Upper lobe of left lung (tissue), 6 donors: Measurements from ENCODE around the gene RASSF4. TPM values are rescaled to one million over a fixed set of nuclear protein-coding genes. Genes with fewer than 3 reads are reported as not detected.
A peak's percentile ranks its signal among the peaks of the same experiment; 100 is the strongest.

Experiments
- ATAC-seq, 2 donors: fragments of 200-7000 bp; cut with Tn5 transposase; one replicate each; pipeline ENCODE4 v1.9.1; 2022; ENCODE audit warnings: mild to moderate bottlenecking in 2 of 2, moderate library complexity in 2 of 2; ENCODE audit not compliant: low FRiP score in 2 of 2
- DNase-seq, 2 donors: peaks; one replicate each; pipeline ENCODE4 v3.0.0-alpha.2; 2019 to 2020
- H3K27ac ChIP-seq, 4 donors: fragments of 200-600 bp; sonication (generic); one replicate each; pipeline ENCODE4 v1.5.1; 2016 to 2019
- H3K27me3 ChIP-seq, 4 donors: fragments of 200-600 bp; sonication (generic); one replicate each; pipeline ENCODE4 v1.5.1; 2017 to 2019
- H3K36me3 ChIP-seq, 4 donors: fragments of 200-600 bp; sonication (generic); one replicate each; pipeline ENCODE4 v1.5.1; 2016 to 2019
- H3K4me1 ChIP-seq, 4 donors: fragments of 200-600 bp; sonication (generic); one replicate each; pipeline ENCODE4 v1.5.1; 2018 to 2019
- H3K4me3 ChIP-seq, 4 donors: fragments of 200-600 bp; sonication (generic); one replicate each; pipeline ENCODE4 v1.5.1; 2017 to 2019; ENCODE audit warnings: mild to moderate bottlenecking in 2 of 4, moderate library complexity in 1 of 4
- H3K9me3 ChIP-seq, 4 donors: fragments of 200-600 bp; sonication (generic); one replicate each; pipeline ENCODE4 v1.5.1; 2018 to 2019
- EP300 ChIP-seq, 4 donors: sonication (generic); formaldehyde crosslinking; IDR thresholded peaks; one replicate each; pipeline ENCODE4 v1.5.1; 2017; ENCODE audit warnings: antibody characterized with exemption in 4 of 4, control low read depth in 2 of 4
- POLR2A ChIP-seq, 4 donors: fragments of 450-650 bp; IDR thresholded peaks; one replicate each; pipeline ENCODE4 v1.5.1; 2016 to 2017; ENCODE audit warnings: antibody characterized with exemption in 4 of 4, mild to moderate bottlenecking in 2 of 4
- POLR2AphosphoS5 ChIP-seq, 2 donors: sonication (generic); formaldehyde crosslinking; IDR thresholded peaks; one replicate each; pipeline ENCODE4 v1.5.1; 2017; ENCODE audit warnings: antibody characterized with exemption in 2 of 2
- WGBS, 2 donors: methylation state at CpG; one replicate each; pipeline ENCODE4 v1.1.5; 2017 to 2018; 5-methylcytosine and 5-hydroxymethylcytosine counted together
- total RNA-seq, 6 donors: library from RNA; depleted of rRNA in 4 of 6; stranded (reverse); fragments of >200 nt in 4 of 6; gene quantifications; one replicate each; pipeline versions ENCODE4 v1.1.0 to v1.2.1, GENCODE V29; 2016 to 2021
- TF ChIP-seq, protein P1 (sequence below), 6 experiments: fragments of 450-650 bp in 4 of 6; fragments of 200-600 bp in 2 of 6; sonication (generic) in 2 of 6; IDR thresholded peaks; one replicate each; pipeline ENCODE4 v1.5.1; 2016 to 2019; ENCODE audit warnings: antibody characterized with exemption in 6 of 6
- donor health status: DM: no; HTN: no; CAD: no; lungs with moderate emphysema.
- donor health status: DM: no; HTN: yes; CAD: no; lungs with severe emphysema.

RASSF4 gene
- total RNA-seq, 6 donors from 2014 or later, result 23.4 to 194 (median 48.0) TPM

DNA sequence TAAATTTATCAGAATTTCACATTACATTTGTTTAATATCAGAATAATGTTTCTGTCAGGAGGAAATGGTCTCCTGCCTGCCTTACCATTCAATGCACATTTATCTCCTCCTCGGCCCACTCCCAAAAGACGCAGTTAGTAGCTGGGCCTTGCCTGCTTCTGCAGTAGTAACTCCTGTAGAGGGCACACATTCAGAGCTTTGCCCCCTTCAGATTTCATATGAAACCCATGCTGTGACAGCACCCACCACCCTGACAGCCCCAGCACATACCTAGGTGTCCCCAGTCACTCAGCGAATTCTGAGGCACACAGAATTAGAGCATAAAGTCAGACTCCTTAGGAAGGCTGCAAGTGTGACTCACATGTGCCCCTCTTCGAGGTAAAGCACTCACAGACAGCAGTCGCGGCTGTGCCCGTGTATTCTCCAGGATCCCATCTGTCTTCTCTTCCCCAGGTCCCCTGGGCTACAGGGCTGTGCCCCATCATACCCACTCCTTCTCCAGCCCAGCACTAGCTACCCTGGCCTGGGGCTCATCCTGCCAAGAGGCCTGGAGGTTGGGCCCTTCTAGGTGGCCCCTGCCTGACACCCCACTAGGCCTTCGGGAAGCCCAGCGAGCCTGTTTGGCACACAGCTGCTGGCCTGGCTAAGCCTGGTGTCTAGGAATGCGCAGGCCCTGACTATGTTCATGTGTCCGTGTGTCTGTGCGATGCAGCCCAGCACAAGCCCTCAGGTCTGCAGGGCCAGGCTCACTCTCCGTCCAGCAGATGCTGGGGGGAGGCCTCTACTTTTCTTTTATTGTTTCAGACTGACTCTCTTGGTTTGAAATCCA, 23.7 kb downstream of the RASSF4 start:
- no peaks in the 10 kb centered on the region for H3K27me3 ChIP-seq
- ATAC-seq (no peak), DNase-seq (peak in 1 of 2 donors; percentile 18)
- H3K4me3 ChIP-seq, result no peak overlapping the region
- H3K27ac ChIP-seq, result peak overlapping the region in 3 of 4 donors; percentile 67 to 78 (median 75)
- 87 to 93% methylated on average over 12 to 13 of the region's 13 CpGs for WGBS, 2 donors
- H3K9me3 ChIP-seq, result no peaks in the 10 kb centered on the region
- peaks cover 59 to 91% (median 72%) of the 10 kb centered on the region in 4 donors for H3K4me1 ChIP-seq
- peaks cover 0 to 25% (median 6%) of the 10 kb centered on the region in 4 donors for H3K36me3 ChIP-seq
- TF ChIP-seq POLR2AphosphoS5 (IDR thresholded peaks at IDR 0.05) (no peak), EP300 (IDR thresholded peaks at IDR 0.05) (no peak), POLR2A (IDR thresholded peaks at IDR 0.05) (no peak)
- TF ChIP-seq, protein P1, sequence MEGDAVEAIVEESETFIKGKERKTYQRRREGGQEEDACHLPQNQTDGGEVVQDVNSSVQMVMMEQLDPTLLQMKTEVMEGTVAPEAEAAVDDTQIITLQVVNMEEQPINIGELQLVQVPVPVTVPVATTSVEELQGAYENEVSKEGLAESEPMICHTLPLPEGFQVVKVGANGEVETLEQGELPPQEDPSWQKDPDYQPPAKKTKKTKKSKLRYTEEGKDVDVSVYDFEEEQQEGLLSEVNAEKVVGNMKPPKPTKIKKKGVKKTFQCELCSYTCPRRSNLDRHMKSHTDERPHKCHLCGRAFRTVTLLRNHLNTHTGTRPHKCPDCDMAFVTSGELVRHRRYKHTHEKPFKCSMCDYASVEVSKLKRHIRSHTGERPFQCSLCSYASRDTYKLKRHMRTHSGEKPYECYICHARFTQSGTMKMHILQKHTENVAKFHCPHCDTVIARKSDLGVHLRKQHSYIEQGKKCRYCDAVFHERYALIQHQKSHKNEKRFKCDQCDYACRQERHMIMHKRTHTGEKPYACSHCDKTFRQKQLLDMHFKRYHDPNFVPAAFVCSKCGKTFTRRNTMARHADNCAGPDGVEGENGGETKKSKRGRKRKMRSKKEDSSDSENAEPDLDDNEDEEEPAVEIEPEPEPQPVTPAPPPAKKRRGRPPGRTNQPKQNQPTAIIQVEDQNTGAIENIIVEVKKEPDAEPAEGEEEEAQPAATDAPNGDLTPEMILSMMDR (IDR thresholded peaks at IDR 0.05), result no peak

DNA sequence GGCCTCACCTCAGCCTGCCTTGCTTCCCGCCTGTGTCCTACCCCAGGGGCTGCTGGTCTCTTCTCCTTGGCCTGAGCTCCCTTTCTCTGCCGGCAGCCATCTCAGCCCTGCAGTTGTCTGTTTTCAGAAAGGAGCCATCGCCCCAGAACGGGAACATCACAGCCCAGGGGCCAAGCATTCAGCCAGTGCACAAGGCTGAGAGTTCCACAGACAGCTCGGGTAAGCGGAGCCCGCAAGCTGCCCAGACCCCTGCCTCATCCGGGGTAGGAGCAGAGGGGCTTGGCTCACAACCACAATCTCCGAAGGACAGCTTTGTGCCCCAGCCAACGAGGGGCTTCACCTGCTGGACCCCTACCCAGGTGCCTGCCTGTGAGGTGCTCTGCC, 24.3 kb downstream of the RASSF4 start:
- DNase-seq, result peak in 1 of 2 donors; percentile 11
- TF ChIP-seq, protein P1 (IDR thresholded peaks at IDR 0.05), result no peak
- no peak for TF ChIP-seq POLR2AphosphoS5 (IDR thresholded peaks at IDR 0.05)
- no peak for TF ChIP-seq POLR2A (IDR thresholded peaks at IDR 0.05)
- no peak for TF ChIP-seq EP300 (IDR thresholded peaks at IDR 0.05)
- peaks cover 0 to 27% (median 6%) of the 10 kb centered on the region in 4 donors for H3K36me3 ChIP-seq
- no peaks in the 10 kb centered on the region for H3K27me3 ChIP-seq
- H3K4me3 ChIP-seq, result no peak overlapping the region
- no peak for ATAC-seq
- H3K9me3 ChIP-seq, result no peaks in the 10 kb centered on the region
- peak overlapping the region; percentile 67 to 78 (median 76) for H3K27ac ChIP-seq
- WGBS, 2 donors, result 91 to 96% methylated on average over 4 to 10 of the region's 10 CpGs
- peaks cover 55 to 85% (median 69%) of the 10 kb centered on the region in 4 donors for H3K4me1 ChIP-seq

DNA sequence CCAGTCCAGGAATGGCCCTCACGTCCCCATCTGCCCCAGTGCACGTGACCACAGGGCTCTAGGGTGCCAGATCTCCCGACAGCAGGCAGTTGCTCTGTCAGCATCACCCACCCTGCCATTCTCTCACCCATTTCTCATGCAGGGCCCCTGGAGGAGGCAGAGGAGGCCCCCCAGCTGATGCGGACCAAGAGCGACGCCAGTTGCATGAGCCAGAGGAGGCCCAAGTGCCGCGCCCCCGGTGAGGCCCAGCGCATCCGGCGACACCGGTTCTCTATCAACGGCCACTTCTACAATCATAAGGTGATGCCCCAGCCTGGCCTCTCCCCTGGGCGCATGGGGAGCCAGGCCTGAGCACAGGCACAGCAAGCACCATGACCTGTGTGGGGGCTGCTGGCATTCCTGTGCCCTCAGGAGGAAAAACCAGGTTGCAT, 25.1 kb downstream of the RASSF4 start:
- Histone ChIP-seq H3K9me3 (no peaks in the 10 kb centered on the region), H3K4me1 (peaks cover 50 to 84% (median 67%) of the 10 kb centered on the region in 4 donors), H3K27ac (peak overlapping the region; percentile 67 to 78 (median 76)), H3K27me3 (no peaks in the 10 kb centered on the region), H3K36me3 (peaks cover 0 to 35% (median 7%) of the 10 kb centered on the region in 4 donors), H3K4me3 (no peak overlapping the region)
- ATAC-seq (no peak), DNase-seq (peak in 1 of 2 donors; percentile 75)
- WGBS, 2 donors, result 90 to 100% methylated on average over 2 to 15 of the region's 15 CpGs
- TF ChIP-seq POLR2A (IDR thresholded peaks at IDR 0.05) (no peak), EP300 (IDR thresholded peaks at IDR 0.05) (no peak), POLR2AphosphoS5 (IDR thresholded peaks at IDR 0.05) (no peak)
- TF ChIP-seq, protein P1 (IDR thresholded peaks at IDR 0.05), result no peak

DNA sequence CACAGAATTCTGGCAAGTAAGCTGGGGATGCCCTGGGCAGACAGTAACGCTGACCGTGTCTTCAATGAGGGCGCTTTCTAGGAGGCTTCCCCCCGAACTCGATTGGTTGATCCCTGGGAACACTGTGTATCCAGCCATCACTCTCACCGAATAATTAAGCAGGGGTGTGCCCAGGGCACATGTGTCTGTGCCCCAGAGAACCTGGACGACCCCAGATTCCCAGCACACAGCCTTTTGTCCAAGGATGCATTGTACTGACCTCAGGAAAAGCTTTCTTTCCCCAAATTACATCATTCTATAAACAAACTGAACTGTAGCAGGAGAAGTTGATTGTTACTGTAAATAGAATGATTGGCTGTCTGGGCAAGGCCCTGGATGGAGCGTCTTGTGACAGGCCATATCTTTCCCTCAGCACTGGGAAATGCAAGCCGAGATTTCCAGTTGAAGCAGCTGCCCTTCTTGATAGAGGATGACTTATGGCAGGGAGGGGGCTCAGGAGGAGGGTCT, 25.6 kb downstream of the RASSF4 start:
- no peaks in the 10 kb centered on the region for H3K9me3 ChIP-seq
- ATAC-seq (no peak), DNase-seq (peak in 1 of 2 donors; percentile 43)
- peak overlapping the region; percentile 67 to 78 (median 76) for H3K27ac ChIP-seq
- H3K36me3 ChIP-seq, result peaks cover 0 to 38% (median 7%) of the 10 kb centered on the region in 4 donors
- H3K4me1 ChIP-seq, result peaks cover 44 to 80% (median 65%) of the 10 kb centered on the region in 4 donors
- 34 to 71% methylated on average over 9 of the region's 9 CpGs for WGBS, 2 donors
- no peak overlapping the region for H3K4me3 ChIP-seq
- TF ChIP-seq POLR2A (IDR thresholded peaks at IDR 0.05) (no peak), POLR2AphosphoS5 (IDR thresholded peaks at IDR 0.05) (peak; percentile 67 to 83), EP300 (IDR thresholded peaks at IDR 0.05) (peak in 2 of 4 donors; percentile 86 to 93)
- no peaks in the 10 kb centered on the region for H3K27me3 ChIP-seq

DNA sequence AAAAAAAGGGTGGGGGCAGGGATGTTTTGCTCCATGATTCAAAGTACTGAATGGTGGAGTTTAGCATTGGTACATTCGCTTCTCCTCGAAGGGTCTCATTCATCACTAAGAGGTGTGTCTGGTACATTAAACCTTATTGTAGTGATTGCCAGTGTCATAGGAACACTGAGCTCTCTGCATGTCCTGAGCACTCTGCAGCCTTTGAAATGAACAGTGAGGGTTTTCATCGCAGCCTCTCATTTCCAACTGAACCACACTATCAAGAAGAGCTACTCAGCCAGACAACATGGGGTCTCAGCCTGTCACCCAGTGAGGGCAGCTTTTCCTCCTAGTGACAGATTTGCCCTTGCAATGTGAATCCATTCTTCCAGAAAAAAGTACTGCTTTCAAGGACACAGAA, 26.6 kb downstream of the RASSF4 start:
- H3K4me1 ChIP-seq, result peaks cover 41 to 79% (median 65%) of the 10 kb centered on the region in 4 donors
- H3K9me3 ChIP-seq, result no peaks in the 10 kb centered on the region
- H3K27ac ChIP-seq, result peak overlapping the region; percentile 67 to 78 (median 76)
- WGBS, 2 donors, result 86 to 93% methylated on average over 3 of the region's 3 CpGs
- no peak for TF ChIP-seq POLR2A (IDR thresholded peaks at IDR 0.05)
- TF ChIP-seq, protein P1 (IDR thresholded peaks at IDR 0.05), result no peak
- no peak for TF ChIP-seq POLR2AphosphoS5 (IDR thresholded peaks at IDR 0.05)
- no peak for TF ChIP-seq EP300 (IDR thresholded peaks at IDR 0.05)
- peaks cover 0 to 40% (median 9%) of the 10 kb centered on the region in 4 donors for H3K36me3 ChIP-seq
- H3K4me3 ChIP-seq, result no peak overlapping the region
- DNase-seq (peak in 1 of 2 donors; percentile 0), ATAC-seq (no peak)
- H3K27me3 ChIP-seq, result no peaks in the 10 kb centered on the region
